Glutamatergic neuron (in vitro differentiated cells): ENCODE measurements around the gene DOCK9. TPM values are rescaled to one million over a fixed set of nuclear protein-coding genes. Genes with fewer than 3 reads are reported as not detected.

Experiments
- DNase-seq: peaks from one replicate; pipeline ENCODE4 v3.0.0; 2022
- H3K27ac Mint-ChIP-seq: one replicate; pipeline ENCODE4 v1.8.0; 2020; ENCODE audit warnings: mild to moderate bottlenecking, mixed read lengths, inconsistent platforms; ENCODE audit not compliant: unreplicated experiment
- H3K27me3 Mint-ChIP-seq: one replicate; pipeline ENCODE4 v1.8.0; 2020; ENCODE audit warnings: mild to moderate bottlenecking, moderate library complexity, mixed read lengths, inconsistent platforms; ENCODE audit not compliant: unreplicated experiment
- H3K36me3 Mint-ChIP-seq: one replicate; pipeline ENCODE4 v1.8.0; 2020; ENCODE audit warnings: mild to moderate bottlenecking, mixed read lengths, inconsistent platforms; ENCODE audit not compliant: unreplicated experiment
- H3K4me1 Mint-ChIP-seq: one replicate; pipeline ENCODE4 v1.8.0; 2020; ENCODE audit warnings: mild to moderate bottlenecking, low read depth, mixed read lengths, inconsistent platforms; ENCODE audit not compliant: unreplicated experiment
- H3K4me3 Mint-ChIP-seq: one replicate; pipeline ENCODE4 v1.8.0; 2020; ENCODE audit warnings: mild to moderate bottlenecking, mixed read lengths, inconsistent platforms; ENCODE audit not compliant: unreplicated experiment
- H3K9me3 Mint-ChIP-seq: one replicate; pipeline ENCODE4 v1.8.0; 2020; ENCODE audit warnings: mild to moderate bottlenecking, moderate library complexity, mixed read lengths, inconsistent platforms; ENCODE audit not compliant: unreplicated experiment
- total RNA-seq: library from RNA; stranded (reverse); fragmentation: NEBNext Ultra II Directional; extraction: Animal tissue kit (Norgen Biotek cat#: 25700); gene quantifications from one replicate; pipeline ENCODE4 v1.2.1, GENCODE V29; 2021; ENCODE audit not compliant: unreplicated experiment
- TF ChIP-seq, protein P1 (sequence below): fragments of 200-600 bp; sonication (generic); IDR thresholded peaks from one replicate; pipeline ENCODE4 v1.5.0; 2021; ENCODE audit not compliant: partially characterized antibody, unreplicated experiment

The DOCK9 gene
- total RNA-seq, 1 donor from 2014 or later: 4.5 TPM

- H3K27me3 Mint-ChIP-seq: peaks cover 2% of the 10 kb centered on the region
- H3K27ac Mint-ChIP-seq: no peak overlapping the region
- no peak for DNase-seq
- H3K36me3 Mint-ChIP-seq: no peaks in the 10 kb centered on the region
- peaks cover 1% of the 10 kb centered on the region for H3K9me3 Mint-ChIP-seq
- no peak overlapping the region for H3K4me3 Mint-ChIP-seq
- TF ChIP-seq, protein P1, sequence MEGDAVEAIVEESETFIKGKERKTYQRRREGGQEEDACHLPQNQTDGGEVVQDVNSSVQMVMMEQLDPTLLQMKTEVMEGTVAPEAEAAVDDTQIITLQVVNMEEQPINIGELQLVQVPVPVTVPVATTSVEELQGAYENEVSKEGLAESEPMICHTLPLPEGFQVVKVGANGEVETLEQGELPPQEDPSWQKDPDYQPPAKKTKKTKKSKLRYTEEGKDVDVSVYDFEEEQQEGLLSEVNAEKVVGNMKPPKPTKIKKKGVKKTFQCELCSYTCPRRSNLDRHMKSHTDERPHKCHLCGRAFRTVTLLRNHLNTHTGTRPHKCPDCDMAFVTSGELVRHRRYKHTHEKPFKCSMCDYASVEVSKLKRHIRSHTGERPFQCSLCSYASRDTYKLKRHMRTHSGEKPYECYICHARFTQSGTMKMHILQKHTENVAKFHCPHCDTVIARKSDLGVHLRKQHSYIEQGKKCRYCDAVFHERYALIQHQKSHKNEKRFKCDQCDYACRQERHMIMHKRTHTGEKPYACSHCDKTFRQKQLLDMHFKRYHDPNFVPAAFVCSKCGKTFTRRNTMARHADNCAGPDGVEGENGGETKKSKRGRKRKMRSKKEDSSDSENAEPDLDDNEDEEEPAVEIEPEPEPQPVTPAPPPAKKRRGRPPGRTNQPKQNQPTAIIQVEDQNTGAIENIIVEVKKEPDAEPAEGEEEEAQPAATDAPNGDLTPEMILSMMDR: no peak
- H3K4me1 Mint-ChIP-seq: no peaks in the 10 kb centered on the region
These were observed 89.0 kb downstream of the DOCK9 start for GRCh38 chr13:98888890-98889279.

GRCh38 chr13:98888222-98888889, 89.5 kb downstream of the DOCK9 start:
- peaks cover 2% of the 10 kb centered on the region for H3K27me3 Mint-ChIP-seq
- TF ChIP-seq, protein P1: no peak
- no peak for DNase-seq
- H3K27ac Mint-ChIP-seq: no peak overlapping the region
- peaks cover 1% of the 10 kb centered on the region for H3K9me3 Mint-ChIP-seq
- no peaks in the 10 kb centered on the region for H3K36me3 Mint-ChIP-seq
- no peak overlapping the region for H3K4me3 Mint-ChIP-seq
- no peaks in the 10 kb centered on the region for H3K4me1 Mint-ChIP-seq

DNA sequence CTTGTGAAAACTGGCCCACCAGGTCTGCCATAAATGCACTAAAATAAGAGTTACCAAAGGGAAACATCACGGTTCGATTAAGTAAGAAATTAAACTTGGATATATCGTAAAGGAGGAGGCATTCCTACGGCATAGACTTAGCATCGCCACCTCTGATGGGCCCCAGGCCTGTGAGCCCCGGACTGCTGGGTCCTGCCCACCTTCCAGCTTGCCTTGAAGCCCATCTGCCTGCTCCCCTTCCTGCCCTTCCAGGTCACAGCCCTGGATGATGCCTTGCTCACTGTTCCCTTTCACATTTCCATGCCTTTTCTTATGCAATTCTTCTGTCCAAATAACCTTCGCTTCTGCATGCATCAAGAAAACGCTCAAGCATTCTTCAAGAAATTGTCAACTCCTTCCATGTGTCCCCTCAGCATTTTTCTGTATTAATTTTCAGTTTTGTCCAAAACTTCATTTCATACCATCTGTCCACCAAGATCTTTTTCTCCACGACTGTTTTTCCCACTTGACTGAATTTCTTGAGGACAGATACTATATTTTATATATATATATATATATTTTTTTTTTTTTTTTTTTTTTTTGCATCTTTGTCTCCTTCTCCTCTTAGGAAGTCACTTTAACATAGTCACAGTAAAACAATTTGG, 91.2 kb downstream of the DOCK9 start:
- H3K27me3 Mint-ChIP-seq: peaks cover 2% of the 10 kb centered on the region
- peaks cover 1% of the 10 kb centered on the region for H3K9me3 Mint-ChIP-seq
- no peak overlapping the region for H3K4me3 Mint-ChIP-seq
- no peak for DNase-seq
- no peaks in the 10 kb centered on the region for H3K4me1 Mint-ChIP-seq
- H3K36me3 Mint-ChIP-seq: no peaks in the 10 kb centered on the region
- no peak overlapping the region for H3K27ac Mint-ChIP-seq
- TF ChIP-seq, protein P1: no peak

- Mint-ChIP-seq H3K4me1 (no peaks in the 10 kb centered on the region), H3K27me3 (peaks cover 2% of the 10 kb centered on the region), H3K9me3 (peaks cover 1% of the 10 kb centered on the region), H3K27ac (no peak overlapping the region), H3K4me3 (no peak overlapping the region), H3K36me3 (no peaks in the 10 kb centered on the region)
- TF ChIP-seq, protein P1: no peak
- no peak for DNase-seq
These were observed 92.3 kb downstream of the DOCK9 start for GRCh38 chr13:98885600-98885999.

- Mint-ChIP-seq H3K27me3 (no peaks in the 10 kb centered on the region), H3K4me1 (peaks cover 2% of the 10 kb centered on the region), H3K9me3 (peaks cover 1% of the 10 kb centered on the region), H3K27ac (no peak overlapping the region), H3K4me3 (no peak overlapping the region), H3K36me3 (no peaks in the 10 kb centered on the region)
- no peak for DNase-seq
- TF ChIP-seq, protein P1: no peak
These were observed 93.9 kb downstream of the DOCK9 start for GRCh38 chr13:98883998-98884397.
